PFSK-1 (cell line): ENCODE data around the gene EML4.

Source experiments
- FOXP2 ChIP-seq: optimal IDR thresholded peaks from 2 replicates; pipeline ENCODE3; 2011; ENCODE audit warnings: borderline replicate concordance, control low read depth, inconsistent platforms; ENCODE audit not compliant: insufficient read depth; ENCODE audit errors: extremely low read length, extremely low read depth
- POLR2AphosphoS5 ChIP-seq: IDR thresholded peaks from 2 replicates; pipeline ENCODE4 v1.6.1; 2012; ENCODE audit warnings: low read depth, mild to moderate bottlenecking, control low read depth, low read length, moderate library complexity
- REST ChIP-seq, 2 experiments: IDR thresholded peaks; 2 replicates each; pipeline versions ENCODE4 v1.6.1 to v1.8.0; 2011 to 2012; ENCODE audit warnings: low read depth in 2 of 2, low read length in 2 of 2, control low read depth in 1 of 2, inconsistent platforms in 1 of 2, mild to moderate bottlenecking in 1 of 2, moderate library complexity in 1 of 2; ENCODE audit not compliant: insufficient read depth in 1 of 2
- SIN3A ChIP-seq: IDR thresholded peaks from 2 replicates; pipeline ENCODE4 v1.6.1; 2012; ENCODE audit warnings: mild to moderate bottlenecking, low read length, moderate library complexity, borderline replicate concordance; ENCODE audit not compliant: insufficient read depth
- TAF1 ChIP-seq: IDR thresholded peaks from 2 replicates; pipeline ENCODE4 v1.6.1; 2012; ENCODE audit warnings: low read length, control low read depth, borderline replicate concordance; ENCODE audit not compliant: insufficient read depth

The EML4 gene

GRCh38 chr2:42340938-42341636 is 171.9 kb downstream of the EML4 start:
- TF ChIP-seq TAF1 (no peak), POLR2AphosphoS5 (no peak), FOXP2 (no peak), REST (IDR thresholded peaks at IDR 0.05; ENCODE audit: insufficient read depth in 1 of 2, low read depth in 2 of 2, low read length in 2 of 2) (no peak), SIN3A (no peak)

- no peak for TF ChIP-seq TAF1
- TF ChIP-seq REST (IDR thresholded peaks at IDR 0.05; ENCODE audit: insufficient read depth in 1 of 2, low read depth in 2 of 2, low read length in 2 of 2) = no peak
- TF ChIP-seq POLR2AphosphoS5 = no peak
- TF ChIP-seq FOXP2 = no peak
- no peak for TF ChIP-seq SIN3A
Observed at GRCh38 chr2:42342061-42342794, 173.1 kb downstream of the EML4 start.

- TF ChIP-seq REST (IDR thresholded peaks at IDR 0.05; ENCODE audit: insufficient read depth in 1 of 2, low read depth in 2 of 2, low read length in 2 of 2) = no peak
- no peak for TF ChIP-seq FOXP2
- no peak for TF ChIP-seq POLR2AphosphoS5
- TF ChIP-seq TAF1 = no peak
- TF ChIP-seq SIN3A = no peak
Observed at GRCh38 chr2:42342795-42343241, 173.7 kb downstream of the EML4 start.

- no peak for TF ChIP-seq SIN3A
- no peak for TF ChIP-seq FOXP2
- TF ChIP-seq POLR2AphosphoS5 = no peak
- TF ChIP-seq REST (IDR thresholded peaks at IDR 0.05; ENCODE audit: insufficient read depth in 1 of 2, low read depth in 2 of 2, low read length in 2 of 2) = no peak
- no peak for TF ChIP-seq TAF1
Observed at GRCh38 chr2:42345986-42346385, 176.8 kb downstream of the EML4 start.
